DMS 273 (cell line): ENCODE results near the gene WAPL.
A peak's percentile ranks its signal among the peaks of the same experiment; 100 is the strongest.

ENCODE experiments used
- DNase-seq: peaks from one replicate; lab custom pipeline; 2025; ENCODE audit not compliant: unreplicated experiment; lab: John Stamatoyannopoulos, UW

WAPL gene

DNA sequence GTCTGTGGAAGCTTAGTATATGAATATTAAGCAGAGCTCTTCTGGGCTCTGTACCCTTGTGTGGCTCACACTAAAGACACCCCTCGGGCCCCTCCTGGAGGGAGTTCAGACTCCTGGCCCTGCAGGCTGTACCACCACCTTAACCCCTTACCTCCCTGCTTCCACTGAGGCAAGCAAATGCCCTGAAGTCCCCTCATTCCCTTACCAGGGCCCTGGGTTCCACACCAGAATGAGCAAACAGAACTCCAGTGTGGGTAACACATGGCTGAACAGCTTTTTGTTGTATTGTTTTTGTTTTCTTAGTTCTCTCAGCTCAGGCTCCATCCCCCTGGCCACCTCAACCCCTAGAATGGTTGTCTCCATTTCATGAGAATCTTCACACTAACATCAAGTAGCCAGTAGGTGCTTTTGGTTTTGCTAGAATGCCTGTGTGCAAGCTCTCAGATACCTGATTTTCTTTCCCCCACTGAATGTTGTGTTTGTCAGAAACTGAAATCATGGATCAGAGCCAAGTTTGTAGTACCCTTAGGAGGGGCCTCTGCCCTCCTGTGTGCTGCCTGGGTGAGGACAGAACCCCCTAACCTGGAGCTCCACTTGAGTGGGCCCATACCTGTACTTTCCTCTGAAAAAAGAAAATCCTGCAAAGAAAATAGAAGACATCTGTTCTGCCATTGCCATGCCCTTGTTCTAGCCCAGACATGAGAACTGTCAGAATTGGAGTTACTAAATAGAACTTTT, 2.8 kb upstream of the WAPL start:
- no peak for DNase-seq

GRCh38 chr10:86523348-86523747, 1.8 kb upstream of the WAPL start:
- DNase-seq, result no peak

DNA sequence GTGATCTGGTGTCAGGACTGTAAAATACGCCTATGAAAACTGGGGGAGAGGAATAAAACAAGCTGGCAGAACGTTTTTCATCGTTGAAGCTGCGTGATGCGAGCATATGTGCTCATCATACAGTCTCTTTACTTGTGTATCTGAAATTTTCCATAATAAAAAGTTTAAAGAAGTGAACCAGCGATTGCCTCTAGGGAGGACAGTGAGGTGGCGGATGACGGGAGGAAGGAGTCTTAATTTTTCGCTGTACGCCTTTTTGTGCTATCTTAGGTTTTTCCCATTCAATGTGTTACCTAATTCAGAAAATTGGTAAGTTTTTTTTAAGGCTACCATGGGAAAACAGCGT, 891 bp upstream of the WAPL start:
- no peak for DNase-seq

GRCh38 chr10:86520871-86521677, 518 bp downstream of the WAPL start:
- DNase-seq, result peak; percentile 62

DNA sequence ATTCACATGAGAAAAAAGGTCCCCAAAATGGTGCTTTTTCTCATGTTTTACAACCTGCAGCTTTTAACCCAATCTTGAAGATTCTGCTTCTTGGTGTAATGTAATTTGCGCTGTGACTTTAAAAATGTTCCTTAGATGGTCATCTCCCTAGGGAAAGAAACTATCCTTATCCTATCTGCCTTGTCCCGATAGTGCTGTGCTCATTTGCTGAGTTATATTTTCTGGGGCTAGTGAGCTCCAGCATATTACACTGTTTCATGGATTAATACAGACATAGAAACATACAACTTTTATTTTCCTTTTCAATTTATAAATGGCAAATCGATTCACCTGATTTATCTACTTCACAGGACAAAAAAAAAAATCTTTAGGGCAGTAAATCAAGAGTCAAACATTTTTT, 2.8 kb downstream of the WAPL start:
- no peak for DNase-seq

- DNase-seq, result no peak
Measured at GRCh38 chr10:86512137-86512536, 9.5 kb downstream of the WAPL start.

- no peak for DNase-seq
Measured at GRCh38 chr10:86511027-86511865, 10.3 kb downstream of the WAPL start.

GRCh38 chr10:86509145-86509544, 12.4 kb downstream of the WAPL start:
- DNase-seq, result peak; percentile 5

- no peak for DNase-seq
Measured at GRCh38 chr10:86508217-86508616, 13.4 kb downstream of the WAPL start.

- DNase-seq, result no peak
Measured at GRCh38 chr10:86506499-86506898, 15.1 kb downstream of the WAPL start.

DNA sequence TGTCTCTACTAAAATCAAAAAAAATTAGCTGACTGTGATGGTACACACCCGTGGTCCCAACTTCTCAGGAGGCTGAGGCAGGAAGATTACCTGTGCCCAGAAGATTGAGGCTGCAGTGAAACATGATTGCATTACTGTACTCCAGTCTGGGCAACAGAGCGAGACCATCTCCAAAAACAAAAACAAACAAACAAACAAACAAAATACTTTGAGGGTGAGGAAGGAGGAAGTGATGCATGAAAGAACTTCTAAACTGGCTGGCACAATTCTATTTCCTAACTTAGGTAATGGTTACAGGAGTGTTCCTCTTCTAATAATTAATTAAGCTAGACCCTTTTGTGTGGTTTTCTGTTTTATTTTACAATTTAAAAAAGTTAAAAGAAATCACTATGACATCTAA, 15.5 kb downstream of the WAPL start:
- DNase-seq, result no peak

GRCh38 chr10:86504510-86504909, 17.1 kb downstream of the WAPL start:
- no peak for DNase-seq

DNA sequence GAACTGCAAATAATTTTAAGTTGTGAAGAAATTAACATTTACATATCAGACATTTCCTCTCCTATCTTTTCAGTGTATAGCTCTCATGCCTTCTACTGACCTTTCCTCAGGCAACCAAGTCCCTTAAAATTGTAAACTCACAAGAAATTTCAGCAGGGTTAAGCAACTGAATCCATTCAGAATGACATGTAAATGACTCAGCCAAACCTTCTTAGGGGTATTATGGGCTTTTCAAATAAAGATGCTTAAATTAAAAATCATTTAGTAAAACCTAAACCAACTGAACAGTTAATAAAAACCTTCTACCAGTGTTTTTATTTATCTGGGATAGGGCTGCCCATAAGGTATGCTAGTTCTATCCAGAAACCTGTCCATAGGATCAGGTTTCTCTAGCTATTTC, 20.7 kb downstream of the WAPL start:
- DNase-seq, result no peak

- no peak for DNase-seq
Measured at GRCh38 chr10:86498598-86498997, 23.0 kb downstream of the WAPL start.

DNA sequence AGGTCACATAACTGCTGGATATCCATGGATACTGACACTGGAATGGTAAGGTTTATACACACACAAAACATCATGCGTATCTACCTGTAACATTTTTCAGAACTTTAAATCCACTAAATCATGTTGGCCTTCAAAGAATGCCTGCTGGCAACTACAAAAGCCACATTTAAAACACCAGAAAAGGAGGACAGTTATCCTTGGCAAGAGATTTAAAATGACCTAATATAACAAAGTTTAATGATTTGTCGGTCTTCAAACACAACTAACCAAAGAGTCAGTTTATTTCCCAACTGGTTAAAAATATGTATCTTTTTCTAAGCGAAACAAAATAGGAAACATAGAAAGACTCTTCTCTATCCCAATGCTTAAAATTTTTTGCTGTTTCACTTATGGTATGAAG, 24.0 kb downstream of the WAPL start:
- no peak for DNase-seq

DNA sequence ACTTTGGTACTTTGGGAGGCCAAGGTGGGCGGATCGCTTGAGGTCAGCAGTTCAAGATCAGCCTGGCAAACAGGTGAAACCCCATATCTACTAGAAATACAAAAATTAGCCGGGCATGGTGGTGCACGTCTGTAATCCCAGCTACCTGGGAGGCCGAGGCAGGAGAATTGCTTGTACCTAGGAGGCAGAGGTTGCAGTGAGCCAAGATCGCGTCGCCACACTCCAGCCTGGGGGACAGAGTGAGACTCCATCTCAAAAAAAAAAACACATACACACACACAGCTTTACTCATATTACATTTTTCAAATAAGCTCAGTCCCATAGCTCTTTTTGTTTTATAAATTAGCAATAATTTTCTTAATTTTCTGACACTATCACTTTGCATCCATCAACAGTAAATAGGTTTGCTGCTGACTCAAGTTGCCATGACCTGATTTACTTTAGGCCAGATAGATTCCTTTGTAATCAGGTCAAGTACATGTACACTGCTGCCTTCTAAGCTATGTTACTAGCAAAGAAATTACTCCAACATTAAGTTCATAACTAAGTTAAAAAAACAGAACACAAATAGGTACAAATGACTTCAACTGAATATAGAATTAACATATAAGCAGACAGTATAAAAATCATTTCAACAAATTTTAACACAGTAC, 31.5 kb downstream of the WAPL start:
- DNase-seq, result no peak

DNA sequence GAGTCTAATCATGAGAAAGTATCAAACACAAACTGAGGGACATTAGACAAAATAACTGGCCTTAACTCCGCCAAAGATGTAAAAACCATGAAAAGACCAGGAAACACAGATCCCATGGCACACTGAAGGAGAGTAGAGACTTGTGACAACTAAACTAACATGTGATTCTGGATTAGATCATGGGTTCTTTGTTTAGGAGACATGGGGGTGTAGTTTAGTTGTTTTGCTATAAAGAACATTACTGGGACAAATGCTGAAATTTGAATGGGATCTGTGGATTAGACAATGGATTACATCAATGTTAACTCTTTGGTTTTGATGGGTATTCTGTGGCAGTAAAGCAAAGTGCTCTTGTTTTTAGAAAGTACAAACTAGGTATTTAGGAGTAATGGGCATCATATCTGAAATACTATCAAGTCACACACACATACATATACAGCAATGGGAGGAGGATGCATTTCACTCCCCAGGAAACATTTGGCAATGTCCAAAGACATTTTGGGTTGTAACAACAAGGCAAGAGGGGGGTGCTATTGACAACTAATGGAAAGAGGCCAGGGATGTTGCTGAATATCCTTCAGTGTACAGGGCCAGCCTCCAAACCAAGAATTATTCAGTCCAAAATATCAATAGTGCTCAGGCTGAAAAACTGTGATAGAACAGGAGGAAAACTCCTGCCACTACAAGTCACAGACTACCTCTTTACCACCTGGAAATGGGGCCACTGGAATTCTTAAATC, 32.4 kb downstream of the WAPL start:
- DNase-seq, result no peak

GRCh38 chr10:86486856-86487255, 34.7 kb downstream of the WAPL start:
- no peak for DNase-seq

DNA sequence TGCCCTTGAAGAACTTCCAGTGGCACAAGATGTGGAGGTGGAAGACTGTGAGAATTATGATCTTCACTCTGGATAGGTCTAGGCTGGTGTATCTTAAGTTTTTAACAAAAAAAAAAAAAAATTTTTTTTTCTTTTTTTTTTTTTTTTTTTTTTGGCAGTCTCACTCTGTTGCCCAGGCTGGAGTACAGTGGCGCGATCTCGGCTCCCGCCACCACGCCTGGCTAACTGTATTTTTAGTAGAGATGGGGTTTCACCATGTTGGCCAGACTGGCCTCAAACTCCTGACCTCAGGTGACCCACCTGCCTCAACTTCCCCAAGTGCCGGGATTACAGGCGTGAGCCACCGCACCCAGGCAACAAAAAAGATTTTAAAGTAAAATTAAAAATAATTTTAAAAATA, 37.9 kb downstream of the WAPL start:
- no peak for DNase-seq

DNA sequence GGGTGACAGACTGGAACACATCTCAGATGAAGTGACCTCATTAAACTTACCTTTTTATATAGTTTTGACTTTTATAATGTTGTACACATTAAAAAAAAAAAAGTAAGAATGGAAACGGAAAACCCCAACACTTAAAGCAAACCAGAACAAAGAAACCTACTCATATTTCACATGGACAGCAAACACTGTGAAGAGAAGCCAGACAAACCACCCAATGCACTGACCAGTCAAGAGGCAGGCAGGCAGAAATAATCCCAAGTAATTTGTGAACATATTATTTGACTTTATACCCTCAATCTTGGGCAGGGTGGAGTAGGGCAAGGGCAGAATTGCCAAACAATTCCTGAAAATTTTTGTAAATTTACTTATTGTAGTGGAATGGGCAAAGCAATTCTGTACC, 39.8 kb downstream of the WAPL start:
- no peak for DNase-seq

DNA sequence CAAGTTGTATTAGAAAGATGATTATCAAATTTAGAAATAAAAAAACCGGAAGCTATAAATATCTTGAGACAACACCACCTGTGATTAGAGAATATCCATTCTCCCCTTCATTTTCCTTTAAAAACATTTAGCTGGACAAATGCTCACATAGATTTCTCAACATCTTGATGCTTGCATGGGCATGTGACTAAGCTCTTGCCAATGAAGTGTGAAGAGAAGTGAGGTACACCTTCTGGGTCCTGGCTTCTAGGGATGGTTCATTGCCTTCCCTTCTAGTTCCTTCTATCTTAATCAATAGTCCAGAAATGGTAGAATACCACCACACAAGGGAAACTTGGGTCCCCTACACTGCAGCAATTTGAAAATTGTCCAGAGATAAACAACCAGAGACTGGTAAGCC, 41.0 kb downstream of the WAPL start:
- no peak for DNase-seq
